ENCODE data around the gene ZNF460. TPM values are rescaled to one million over a fixed set of nuclear protein-coding genes. Genes with fewer than 3 reads are reported as not detected.
A peak's percentile ranks its signal among the peaks of the same experiment; 100 is the strongest.

Gene ZNF460
- total RNA-seq, 1 experiment from 2014 or later, result 62.9 TPM

GRCh38 chr19:57279418-57280164 is 694 bp upstream of the ZNF460 start (continued):
- no peak for TF ChIP-seq E2F1 (CRISPR knock-in tag; IDR thresholded peaks at IDR 0.05)
- peak; percentile 100 for TF ChIP-seq GABPB1 (CRISPR knock-in tag; IDR thresholded peaks at IDR 0.05)
- TF ChIP-seq ZBTB43 (CRISPR knock-in tag; IDR thresholded peaks at IDR 0.05), result peak; percentile 47; the same call in 1 of the 2 replicates
- TF ChIP-seq E2F4 (CRISPR knock-in tag; IDR thresholded peaks at IDR 0.05; ENCODE audit: borderline replicate concordance, low read depth), result no peak
- peak; percentile 56; the same call in 1 of the 2 replicates for TF ChIP-seq NFATC4 (CRISPR knock-in tag; IDR thresholded peaks at IDR 0.05)
- TF ChIP-seq CREB1 (CRISPR knock-in tag; IDR thresholded peaks at IDR 0.05), result no peak
- TF ChIP-seq EMX1 (CRISPR knock-in tag; IDR thresholded peaks at IDR 0.05), result no peak
- TF ChIP-seq FOXK1 (CRISPR knock-in tag; IDR thresholded peaks at IDR 0.05), result peak; percentile 29; the same call in 1 of the 2 replicates
- TF ChIP-seq ZMAT4 (CRISPR knock-in tag; IDR thresholded peaks at IDR 0.05), result no peak
- TF ChIP-seq ERG (CRISPR knock-in tag; IDR thresholded peaks at IDR 0.05), result no peak
- TF ChIP-seq USF2 (CRISPR knock-in tag; IDR thresholded peaks at IDR 0.05), result peak; percentile 58
- TF ChIP-seq CTCF (IDR thresholded peaks at IDR 0.05), result no peak
- no peak for TF ChIP-seq JAZF1 (CRISPR knock-in tag; IDR thresholded peaks at IDR 0.05)
- no peak for TF ChIP-seq ATF1 (CRISPR knock-in tag; IDR thresholded peaks at IDR 0.05)
- 0 out of 2 replicates have a peak, but pooled peaks have one; percentile 5 for TF ChIP-seq SMAD3 (CRISPR knock-in tag; IDR thresholded peaks at IDR 0.05; ENCODE audit: borderline replicate concordance)
- TF ChIP-seq MAX (CRISPR knock-in tag; IDR thresholded peaks at IDR 0.05), result peak; percentile 99
- peak; percentile 69 for TF ChIP-seq ETV6 (CRISPR knock-in tag; IDR thresholded peaks at IDR 0.05)

GRCh38 chr19:57280962-57281400 is 696 bp downstream of the ZNF460 start:
- ChIA-PET CTCF (no interaction called here), POLR2A (no interaction called here)
- Mint-ChIP-seq H3K27me3 (ENCODE audit: low read depth) (no peaks in the 10 kb centered on the region; the same call in 1 of the 2 replicates), H3K9me3 (no peaks in the 10 kb centered on the region), H3K4me3 (no peak overlapping the region), H3K36me3 (peaks cover 17% of the 10 kb centered on the region), H3K27ac (no peak overlapping the region; the same call in none of the 2 replicates), H3K4me1 (peaks cover 14% of the 10 kb centered on the region)
- no peak for ATAC-seq
- no peak for DNase-seq (ENCODE audit: low spot score)
- TF ChIP-seq SP1 (CRISPR knock-in tag; conservative IDR thresholded peaks at IDR 0.05), result no peak

Measured in WTC11 (cell line).